Endothelial cell of umbilical vein (primary cell): Measurements from ENCODE around the gene DPH2.

ENCODE experiments used
- CTCF ChIP-seq, 2 donors: IDR thresholded peaks; 1 replicate in 1 of 2; 2 replicates in 1 of 2; pipeline ENCODE4 v1.5.1; 2011; ENCODE audit warnings: low read length in 2 of 2, mild to moderate bottlenecking in 2 of 2, moderate library complexity in 2 of 2, control low read depth in 1 of 2, inconsistent platforms in 1 of 2, low read depth in 1 of 2; ENCODE audit not compliant: insufficient read depth in 1 of 2; ENCODE audit errors: extremely low read depth in 1 of 2
- EZH2 ChIP-seq: IDR thresholded peaks from 2 replicates; pipeline ENCODE4 v1.6.1; 2012; ENCODE audit warnings: borderline replicate concordance, low read depth, mild to moderate bottlenecking, moderate library complexity, low read length, inconsistent platforms; ENCODE audit not compliant: severe bottlenecking
- FOS ChIP-seq: IDR thresholded peaks from 2 replicates; pipeline ENCODE4 v1.6.1; 2011; ENCODE audit warnings: mild to moderate bottlenecking, low read length, moderate library complexity, borderline replicate concordance; ENCODE audit not compliant: insufficient read depth
- JUN ChIP-seq: IDR thresholded peaks from 2 replicates; pipeline ENCODE4 v1.6.1; 2011; ENCODE audit warnings: borderline replicate concordance, low read depth; ENCODE audit not compliant: insufficient read length, insufficient read depth
- POLR2A ChIP-seq: IDR thresholded peaks from 2 replicates; pipeline ENCODE4 v1.6.1; 2012; ENCODE audit warnings: low read depth, mild to moderate bottlenecking, control low read depth, low read length
- POLR2AphosphoS5 ChIP-seq: IDR thresholded peaks from 2 replicates; pipeline ENCODE4 v1.6.1; 2012; ENCODE audit warnings: low read depth, mild to moderate bottlenecking, control low read depth, low read length, moderate library complexity; ENCODE audit not compliant: insufficient read depth

DNA sequence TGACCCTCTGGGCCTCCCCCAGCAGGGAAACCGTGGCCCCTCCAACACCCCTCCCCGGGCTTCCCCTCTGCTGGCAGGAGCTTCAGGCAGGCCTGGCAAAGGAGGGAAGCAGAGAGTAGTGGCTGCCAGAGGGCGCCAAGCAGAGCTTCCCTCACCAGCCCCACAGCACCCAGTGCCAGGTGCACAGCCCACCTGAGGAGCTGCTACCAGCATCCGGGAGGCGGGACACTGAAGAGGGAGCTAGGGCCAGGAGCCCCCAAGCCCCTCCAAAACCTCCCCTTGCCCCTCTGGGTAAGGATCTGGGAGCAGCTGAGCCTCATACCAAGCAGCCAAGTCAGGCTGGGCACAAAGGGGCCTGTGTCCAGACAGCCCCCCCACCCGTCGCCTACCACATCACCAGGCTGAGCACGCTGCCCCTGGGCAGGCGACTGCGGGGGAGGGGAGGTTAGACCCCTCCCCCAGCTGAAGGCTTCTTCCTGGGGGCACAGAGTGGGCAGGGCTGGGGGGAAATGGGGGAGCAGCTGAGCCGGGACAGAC, 41.2 kb downstream of the DPH2 start:
- TF ChIP-seq FOS, result no peak
- no peak for TF ChIP-seq CTCF (IDR thresholded peaks at IDR 0.05; ENCODE audit: extremely low read depth in 1 of 2, insufficient read depth in 1 of 2, low read depth in 1 of 2, low read length in 2 of 2)
- TF ChIP-seq EZH2, result no peak
- TF ChIP-seq POLR2A, result no peak
- TF ChIP-seq JUN, result no peak
- no peak for TF ChIP-seq POLR2AphosphoS5
